HFFc6 (cell line): ENCODE results near the gene DNAJB4. TPM values are rescaled to one million over a fixed set of nuclear protein-coding genes. Genes with fewer than 3 reads are reported as not detected.

Source experiments
- DNase-seq: peaks from one replicate; pipeline ENCODE4 v3.0.0-alpha.2; 2018
- H3K27ac Mint-ChIP-seq: 2 replicates; pipeline ENCODE4 v1.8.0; 2020; ENCODE audit warnings: mild to moderate bottlenecking, mixed read lengths
- H3K27me3 Mint-ChIP-seq: 2 replicates; pipeline ENCODE4 v1.8.0; 2021; ENCODE audit warnings: mild to moderate bottlenecking, moderate library complexity, mixed read lengths; ENCODE audit not compliant: insufficient read depth
- H3K36me3 Mint-ChIP-seq: 2 replicates; pipeline ENCODE4 v1.8.0; 2021; ENCODE audit warnings: low read depth, mixed read lengths
- H3K4me1 Mint-ChIP-seq: 2 replicates; pipeline ENCODE4 v1.8.0; 2020; ENCODE audit warnings: low read depth, mixed read lengths
- H3K4me3 Mint-ChIP-seq: 2 replicates; pipeline ENCODE4 v1.8.0; 2020; ENCODE audit warnings: mild to moderate bottlenecking, moderate library complexity, mixed read lengths
- H3K9me3 Mint-ChIP-seq: 2 replicates; pipeline ENCODE4 v1.8.0; 2020; ENCODE audit warnings: mild to moderate bottlenecking, mixed read lengths
- long read RNA-seq: library from polyadenylated mRNA; unstranded; transcript quantifications from one replicate; pipeline ENCODE4 v2.0.0, GENCODE V29; 2019
- total RNA-seq, 6 experiments: library from RNA; stranded (reverse); fragmentation: NEBNext Ultra II Directional; extraction: Animal tissue kit (Norgen Biotek cat#: 25700); gene quantifications; 2 replicates in 1 of 6; 3 replicates in 5 of 6; pipeline ENCODE4 v1.2.3, GENCODE V29; 2021
- TF ChIP-seq, protein P1 (sequence below): fragments of 200-600 bp; sonication (generic); IDR thresholded peaks from 2 replicates; pipeline ENCODE4 v1.5.0; 2021; ENCODE audit warnings: antibody characterized with exemption, mild to moderate bottlenecking

The DNAJB4 gene
- total RNA-seq: 100 to 1,000 TPM in 3 of 6 experiments, 10 to 100 TPM in 3; 89.6 to 245 (median 99.0) TPM
- long read RNA-seq, transcript DNAJB4-206 (3 exons, 949 nt): minor isoform, 15 of 336 reads
- long read RNA-seq, transcript DNAJB4-201 (3 exons, 2,988 nt): major isoform, 300 of 336 reads
- long read RNA-seq, partial matches to known transcripts: 12 of 336 reads
- long read RNA-seq, other reads (novel, unspliced or antisense): 8 of 336 reads

DNA sequence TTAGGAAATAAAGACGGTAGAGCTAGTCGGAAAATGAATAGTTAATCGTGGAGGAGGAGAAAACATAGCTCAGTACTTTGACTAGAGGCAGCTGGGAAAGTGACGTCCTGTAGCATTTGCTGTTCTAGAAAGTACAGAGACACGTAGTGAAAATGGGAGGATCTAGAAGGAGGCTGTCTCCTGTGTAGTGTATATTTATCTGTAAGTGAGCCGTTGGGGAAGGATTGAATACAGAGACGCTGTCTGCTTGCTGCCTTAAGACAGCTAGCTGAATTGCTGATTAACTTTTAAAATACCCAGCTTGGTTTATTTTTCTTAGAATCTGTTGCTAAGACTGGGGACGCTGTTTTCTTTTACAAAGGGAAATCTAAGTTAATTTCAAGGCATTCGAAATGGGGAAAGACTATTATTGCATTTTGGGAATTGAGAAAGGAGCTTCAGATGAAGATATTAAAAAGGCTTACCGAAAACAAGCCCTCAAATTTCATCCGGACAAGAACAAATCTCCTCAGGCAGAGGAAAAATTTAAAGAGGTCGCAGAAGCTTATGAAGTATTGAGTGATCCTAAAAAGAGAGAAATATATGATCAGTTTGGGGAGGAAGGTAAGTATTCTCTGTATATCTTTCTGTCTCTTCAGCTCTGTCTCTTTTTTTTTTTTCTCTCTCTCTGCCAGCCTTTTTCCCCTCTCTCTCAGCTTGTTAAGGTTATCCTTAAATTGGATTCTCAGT lies at the start of gene DNAJB4:
Gene DNAJB4, plus strand, starts transcription at position 221 of the 729 bp plus-strand sequence. Its CDS starts 172 bp downstream, at position 393.
- Mint-ChIP-seq H3K4me1 (peaks cover 52% of the 10 kb centered on the region), H3K4me3 (peak within 1 kb of the TSS; percentile 93), H3K36me3 (peaks cover 38% of the 10 kb centered on the region), H3K27ac (peak within 1 kb of the TSS; percentile 99), H3K9me3 (peaks cover 6% of the 10 kb centered on the region; the same call in 1 of the 2 replicates), H3K27me3 (peaks cover 4% of the 10 kb centered on the region)
- TF ChIP-seq, protein P1, sequence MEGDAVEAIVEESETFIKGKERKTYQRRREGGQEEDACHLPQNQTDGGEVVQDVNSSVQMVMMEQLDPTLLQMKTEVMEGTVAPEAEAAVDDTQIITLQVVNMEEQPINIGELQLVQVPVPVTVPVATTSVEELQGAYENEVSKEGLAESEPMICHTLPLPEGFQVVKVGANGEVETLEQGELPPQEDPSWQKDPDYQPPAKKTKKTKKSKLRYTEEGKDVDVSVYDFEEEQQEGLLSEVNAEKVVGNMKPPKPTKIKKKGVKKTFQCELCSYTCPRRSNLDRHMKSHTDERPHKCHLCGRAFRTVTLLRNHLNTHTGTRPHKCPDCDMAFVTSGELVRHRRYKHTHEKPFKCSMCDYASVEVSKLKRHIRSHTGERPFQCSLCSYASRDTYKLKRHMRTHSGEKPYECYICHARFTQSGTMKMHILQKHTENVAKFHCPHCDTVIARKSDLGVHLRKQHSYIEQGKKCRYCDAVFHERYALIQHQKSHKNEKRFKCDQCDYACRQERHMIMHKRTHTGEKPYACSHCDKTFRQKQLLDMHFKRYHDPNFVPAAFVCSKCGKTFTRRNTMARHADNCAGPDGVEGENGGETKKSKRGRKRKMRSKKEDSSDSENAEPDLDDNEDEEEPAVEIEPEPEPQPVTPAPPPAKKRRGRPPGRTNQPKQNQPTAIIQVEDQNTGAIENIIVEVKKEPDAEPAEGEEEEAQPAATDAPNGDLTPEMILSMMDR: no peak
- peak; percentile 98 for DNase-seq

GRCh38 chr1:77955709-77956108 lies 49.0 kb upstream of the DNAJB4 start:
- Mint-ChIP-seq H3K36me3 (peaks cover 55% of the 10 kb centered on the region), H3K4me1 (peaks cover 49% of the 10 kb centered on the region), H3K27ac (no peak overlapping the region), H3K27me3 (peaks cover 3% of the 10 kb centered on the region), H3K9me3 (no peaks in the 10 kb centered on the region), H3K4me3 (no peak overlapping the region)
- TF ChIP-seq, protein P1: no peak
- no peak for DNase-seq

DNA sequence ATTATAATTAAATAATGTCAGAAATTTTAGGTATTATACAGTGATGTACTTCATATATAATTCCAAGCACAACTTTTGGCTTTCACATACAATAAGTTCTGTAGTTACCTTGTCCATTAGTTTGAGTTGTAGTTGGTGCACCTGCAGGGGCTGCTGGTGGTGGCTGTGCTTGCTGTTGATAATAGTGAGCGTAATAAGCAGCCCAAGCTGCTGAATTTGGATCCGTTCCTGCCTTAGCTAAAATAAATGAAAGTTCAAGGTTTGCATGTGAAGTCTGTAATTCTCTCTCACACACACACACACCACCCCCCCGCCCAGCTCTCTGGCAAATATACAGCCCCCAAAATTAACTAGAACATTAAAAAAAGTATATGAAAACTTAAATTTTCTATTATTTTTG lies 48.3 kb upstream of the DNAJB4 start:
- Mint-ChIP-seq H3K4me3 (no peak overlapping the region), H3K36me3 (peaks cover 59% of the 10 kb centered on the region), H3K27me3 (peaks cover 3% of the 10 kb centered on the region), H3K27ac (no peak overlapping the region), H3K4me1 (peaks cover 53% of the 10 kb centered on the region), H3K9me3 (no peaks in the 10 kb centered on the region)
- no peak for DNase-seq
- TF ChIP-seq, protein P1: no peak

DNA sequence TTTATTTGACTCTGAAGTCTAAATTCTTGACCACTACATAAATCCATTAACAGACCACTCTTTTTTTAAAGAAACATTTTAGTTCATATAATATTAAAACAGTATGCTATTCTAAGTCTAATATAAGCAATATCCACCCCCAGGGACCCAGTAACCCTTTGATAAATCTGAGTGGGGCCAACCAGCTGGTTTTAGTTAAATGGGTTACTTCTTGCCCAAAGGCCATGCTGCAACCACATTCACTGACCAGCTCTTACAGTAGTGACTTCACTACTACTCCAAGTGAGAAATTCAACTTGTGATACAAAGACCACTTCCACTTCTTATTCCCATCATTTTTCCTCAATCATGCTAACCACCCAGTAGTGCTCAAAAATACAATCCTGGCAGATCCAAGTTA lies 46.3 kb upstream of the DNAJB4 start:
- Mint-ChIP-seq H3K4me3 (no peak overlapping the region), H3K9me3 (no peaks in the 10 kb centered on the region), H3K4me1 (peaks cover 60% of the 10 kb centered on the region), H3K36me3 (peaks cover 68% of the 10 kb centered on the region), H3K27me3 (peaks cover 3% of the 10 kb centered on the region; the same call in 1 of the 2 replicates), H3K27ac (peak overlapping the region; percentile 40)
- no peak for DNase-seq
- TF ChIP-seq, protein P1: no peak

DNA sequence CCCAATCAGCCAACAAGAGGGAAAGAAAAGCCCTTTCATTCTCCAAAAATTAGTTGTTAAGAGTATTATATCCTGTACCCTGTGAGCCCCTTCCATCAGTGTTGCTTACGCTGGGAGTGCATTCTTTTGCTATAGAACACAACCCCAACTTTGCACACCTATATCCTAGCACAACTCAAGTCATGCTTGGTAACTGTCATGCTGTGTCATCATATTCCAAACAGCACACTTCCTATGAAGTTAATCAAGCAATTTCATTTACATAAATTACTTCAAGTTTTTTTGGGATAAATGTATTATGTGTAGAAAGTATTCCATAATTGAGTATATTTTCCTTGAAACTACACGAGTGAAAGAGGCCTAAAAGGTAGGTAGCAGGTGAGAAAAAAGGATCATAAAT lies 45.9 kb upstream of the DNAJB4 start:
- no peak for DNase-seq
- TF ChIP-seq, protein P1: no peak
- H3K36me3 Mint-ChIP-seq: peaks cover 69% of the 10 kb centered on the region
- H3K4me1 Mint-ChIP-seq: peaks cover 60% of the 10 kb centered on the region
- no peak overlapping the region for H3K4me3 Mint-ChIP-seq
- H3K27ac Mint-ChIP-seq: peak overlapping the region; percentile 40
- no peaks in the 10 kb centered on the region for H3K9me3 Mint-ChIP-seq
- H3K27me3 Mint-ChIP-seq: peaks cover 3% of the 10 kb centered on the region; the same call in 1 of the 2 replicates
